HG03103 (cell line): ENCODE data around the gene OR4N2.
"Not testable (repeated sequence)": the region's sequence is repeated elsewhere in the genome, so short reads cannot be mapped to it uniquely, and the experiment has no call there.

Source experiments
- ATAC-seq: cut with Tn5 transposase; IDR thresholded peaks from one replicate; pipeline ENCODE4 v1.9.1; 2021; ENCODE audit warnings: low read depth; ENCODE audit not compliant: unreplicated experiment

Gene OR4N2

DNA sequence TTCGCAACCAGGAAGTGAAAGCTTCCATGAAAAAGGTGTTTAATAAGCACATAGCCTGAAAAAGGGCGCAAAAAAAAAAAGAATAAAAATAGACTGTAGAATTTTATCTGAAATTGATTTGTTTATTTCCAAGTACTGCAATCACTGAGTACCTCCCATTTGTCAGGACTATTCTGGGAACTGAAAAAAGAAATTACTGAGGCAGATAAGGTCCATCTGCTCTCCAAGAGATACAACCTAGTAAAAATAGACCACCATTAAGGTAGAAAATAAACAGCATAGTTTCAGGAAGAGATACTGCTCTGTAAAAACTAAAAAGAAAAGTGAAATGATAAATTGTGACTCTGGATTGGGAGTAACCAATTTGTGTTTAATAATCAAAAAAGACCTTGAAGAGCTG is 24.7 kb downstream of the OR4N2 start:
- no peak for ATAC-seq

GRCh38 chr14:19834203-19834848 is 30.8 kb downstream of the OR4N2 start:
- ATAC-seq = not testable (repeated sequence)

GRCh38 chr14:19838433-19838832 is 34.9 kb downstream of the OR4N2 start:
- ATAC-seq = no peak

- no peak for ATAC-seq
Measured at GRCh38 chr14:19851365-19851764, 47.8 kb downstream of the OR4N2 start.

GRCh38 chr14:19866061-19866669 is 62.6 kb downstream of the OR4N2 start:
- not testable (repeated sequence) for ATAC-seq

GRCh38 chr14:19873178-19873577 is 69.6 kb downstream of the OR4N2 start:
- ATAC-seq = no peak

- ATAC-seq = no peak
Measured at GRCh38 chr14:19874842-19875241, 71.3 kb downstream of the OR4N2 start, which contains the start of gene OR4K2. Gene OR4K2, plus strand, starts transcription at chr14:19875142. Its CDS starts 1,126 bp downstream, at chr14:19876268.

- no peak for ATAC-seq
Measured at GRCh38 chr14:19878029-19878642, 74.6 kb downstream of the OR4N2 start.
